HepG2 (cell line): Measurements from ENCODE around the gene JADE3. TPM values are rescaled to one million over a fixed set of nuclear protein-coding genes. Genes with fewer than 3 reads are reported as not detected.

Experiments
- ATAC-seq: fragments of 200-7000 bp; cut with Tn5 transposase; 3 replicates; pipeline ENCODE4 v1.9.1; 2020; ENCODE audit warnings: mild to moderate bottlenecking, moderate library complexity
- BruUV-seq: library from RNA; stranded (reverse); fragments of 400-500 nt; replicated peaks from 2 replicates; lab custom pipeline; 2021; lab: Mats Ljungman, UMichigan
- CTCF ChIA-PET: fragments of 300-600 bp; formaldehyde crosslinking; extraction: SDS; loops from one replicate; lab custom pipeline; 2021; ENCODE audit warnings: low total read pairs, inconsistent platforms, low intra/inter-chr PET ratio; lab: Yijun Ruan, JAX
- POLR2A ChIA-PET: fragments of 350-600 bp; sonication (Branson Sonifier 250); formaldehyde crosslinking; loops from one replicate; lab custom pipeline; 2020; ENCODE audit warnings: antibody characterized with exemption, inconsistent platforms; lab: Yijun Ruan, JAX
- DNase-seq: peaks from one replicate; pipeline ENCODE4 v3.0.0-alpha.2; 2015; ENCODE audit warnings: low spot score
- FAIRE-seq: peaks from 3 replicates; lab custom pipeline; 2011; peaks lifted over from hg19 to GRCh38; lab: Jason Lieb, UNC
- H2AFZ ChIP-seq: one replicate; pipeline ENCODE4 v1.6.1; 2011; ENCODE audit warnings: low read length, inconsistent platforms
- H3K27ac ChIP-seq: fragments of 300-600 bp; 3 replicates; pipeline ENCODE4 v1.8.0; 2011; ENCODE audit warnings: mixed run types, mild to moderate bottlenecking, mixed read lengths, low read length, inconsistent platforms; ENCODE audit not compliant: insufficient read depth; ENCODE audit errors: extremely low read length
- H3K27me3 ChIP-seq, 2 experiments: fragments of 200-600 bp in 1 of 2; 2 replicates in 1 of 2; 3 replicates in 1 of 2; pipeline versions ENCODE4 v1.6.0 to v1.8.0; 2011; ENCODE audit warnings: low read length in 2 of 2, mild to moderate bottlenecking in 2 of 2, moderate library complexity in 2 of 2, inconsistent platforms in 1 of 2; ENCODE audit not compliant: insufficient read depth in 2 of 2, control insufficient read depth in 1 of 2
- H3K36me3 ChIP-seq, 2 experiments: fragments of 200-600 bp in 1 of 2; replicated peaks in 1 of 2; 2 replicates in 1 of 2; 3 replicates in 1 of 2; pipeline versions ENCODE4 v1.5.1 to v1.8.0; 2011; ENCODE audit warnings: low read length in 2 of 2, inconsistent platforms in 1 of 2; ENCODE audit not compliant: insufficient read depth in 2 of 2, control insufficient read depth in 1 of 2
- H3K4me1 ChIP-seq: 2 replicates; pipeline ENCODE4 v1.5.1; 2012; ENCODE audit warnings: low read length, inconsistent platforms; ENCODE audit not compliant: insufficient read depth
- H3K4me2 ChIP-seq: 2 replicates; pipeline ENCODE4 v1.6.0; 2011; ENCODE audit warnings: low read depth, low read length, inconsistent platforms
- H3K4me3 ChIP-seq, 3 experiments: fragments of 200-600 bp in 1 of 3; sonication (generic), shearing (Covaris generic) in 1 of 3; replicated peaks in 1 of 3; 2 replicates each; pipeline ENCODE4 v1.5.1; 2011 to 2016; ENCODE audit warnings: low read length in 3 of 3, inconsistent platforms in 2 of 3, low read depth in 2 of 3, mild to moderate bottlenecking in 2 of 3, control low read depth in 1 of 3, mixed read lengths in 1 of 3; ENCODE audit not compliant: insufficient read depth in 1 of 3
- H3K79me2 ChIP-seq: one replicate; pipeline ENCODE4 v1.6.1; 2011; ENCODE audit warnings: low read length, inconsistent platforms; ENCODE audit not compliant: insufficient read depth
- H3K9ac ChIP-seq: 2 replicates; pipeline ENCODE4 v1.6.0; 2011; ENCODE audit warnings: mild to moderate bottlenecking, low read depth, low read length, inconsistent platforms; ENCODE audit not compliant: insufficient read depth
- H3K9me3 ChIP-seq: 2 replicates; pipeline ENCODE4 v1.5.1; 2012; ENCODE audit warnings: mild to moderate bottlenecking, low read length
- H4K20me1 ChIP-seq: 2 replicates; pipeline ENCODE4 v1.6.0; 2011; ENCODE audit warnings: inconsistent platforms, mild to moderate bottlenecking, low read length, moderate library complexity; ENCODE audit not compliant: insufficient read depth
- AKAP8 ChIP-seq: sonication (generic); formaldehyde crosslinking; IDR thresholded peaks from 2 replicates; pipeline ENCODE4 v1.5.1; 2020; ENCODE audit warnings: mild to moderate bottlenecking, missing genetic modification reagents
- NONO ChIP-seq, 2 experiments: fragments of 450-650 bp in 1 of 2; sonication (generic) in 1 of 2; formaldehyde crosslinking in 1 of 2; IDR thresholded peaks in 1 of 2; conservative IDR thresholded peaks in 1 of 2; 2 replicates each; pipeline versions ENCODE4 v1.6.1 to v1.8.0; 2017 to 2022; ENCODE audit warnings: mild to moderate bottlenecking in 1 of 2, missing genetic modification reagents in 1 of 2, moderate library complexity in 1 of 2
- RXRB ChIP-seq: IDR thresholded peaks from 2 replicates; pipeline ENCODE4 v1.6.1; 2016; ENCODE audit warnings: borderline replicate concordance, missing genetic modification reagents, missing compliant biosample characterization
- ZNF687 ChIP-seq: sonication (generic); formaldehyde crosslinking; IDR thresholded peaks from 2 replicates; pipeline ENCODE4 v1.5.1; 2020; ENCODE audit warnings: mild to moderate bottlenecking, missing genetic modification reagents, moderate library complexity
- ZNF704 ChIP-seq: sonication (generic); formaldehyde crosslinking; IDR thresholded peaks from 2 replicates; pipeline ENCODE4 v1.8.1; 2023; ENCODE audit warnings: mild to moderate bottlenecking, inconsistent platforms, moderate library complexity, missing genetic modification reagents, borderline replicate concordance
- ZNF780A ChIP-seq: sonication (generic); formaldehyde crosslinking; IDR thresholded peaks from 2 replicates; pipeline ENCODE4 v1.8.0; 2022; ENCODE audit warnings: mild to moderate bottlenecking, missing genetic modification reagents, moderate library complexity
- WGBS: methylation state at CpG from one replicate; pipeline ENCODE4 v1.1.6; 2017; ENCODE audit warnings: low lambda C conversion rate; 5-methylcytosine and 5-hydroxymethylcytosine counted together
- in situ Hi-C: cut with HindIII; loops from 2 replicates; pipeline ENCODE4 v1.10.0; 2017; ENCODE audit warnings: low pct_unique_long_range_greater_than_20kb; ENCODE audit not compliant: extremely low pct_ligation_motif_present
- intact Hi-C: fragments of 100-400 bp; cut with micrococcal nuclease; formaldehyde crosslinking; loops from one replicate; pipeline ENCODE4 v1.10.0; 2022; ENCODE audit not compliant: unreplicated experiment
- polyA plus RNA-seq, 8 experiments: library from polyadenylated mRNA; depleted of rRNA in 3 of 8; stranded (reverse) in 7 of 8; unstranded in 1 of 8; fragments of >200 nt; fragmentation: Illumina TruSeq in 4 of 8; extraction: Trizol in 4 of 8; gene quantifications; 2 replicates each; pipeline versions ENCODE4 v1.2.1 to v1.2.3, GENCODE V29; 2011 to 2016; ENCODE audit warnings: low read depth in 4 of 8, missing spikeins in 1 of 8, mixed read lengths in 1 of 8; ENCODE audit not compliant: insufficient read depth in 1 of 8
- total RNA-seq, 5 experiments: library from RNA; depleted of rRNA; stranded (reverse); fragments of >200 nt; fragmentation: Illumina TruSeq; extraction: Trizol; gene quantifications; 2 replicates each; pipeline ENCODE4 v1.2.3, GENCODE V29; 2016; ENCODE audit warnings: low read depth in 1 of 5
- TF ChIP-seq, protein P1 (sequence below): sonication (generic); formaldehyde crosslinking; IDR thresholded peaks from 2 replicates; pipeline ENCODE4 v1.5.0; 2020; ENCODE audit warnings: mild to moderate bottlenecking, missing genetic modification reagents, borderline replicate concordance

JADE3 gene
- total and polyA plus RNA-seq, 2 of the 13 experiments (the other 11 are each of a cell fraction or from before 2014, with no cell fraction given), result 7.7 to 7.8 TPM

GRCh38 chrX:46961097-46961496, 48.9 kb downstream of the JADE3 start:
- no peak overlapping the region for H3K4me3 ChIP-seq
- no peak for TF ChIP-seq RXRB (CRISPR knock-in tag)
- no peak for TF ChIP-seq ZNF780A
- TF ChIP-seq, protein P1, sequence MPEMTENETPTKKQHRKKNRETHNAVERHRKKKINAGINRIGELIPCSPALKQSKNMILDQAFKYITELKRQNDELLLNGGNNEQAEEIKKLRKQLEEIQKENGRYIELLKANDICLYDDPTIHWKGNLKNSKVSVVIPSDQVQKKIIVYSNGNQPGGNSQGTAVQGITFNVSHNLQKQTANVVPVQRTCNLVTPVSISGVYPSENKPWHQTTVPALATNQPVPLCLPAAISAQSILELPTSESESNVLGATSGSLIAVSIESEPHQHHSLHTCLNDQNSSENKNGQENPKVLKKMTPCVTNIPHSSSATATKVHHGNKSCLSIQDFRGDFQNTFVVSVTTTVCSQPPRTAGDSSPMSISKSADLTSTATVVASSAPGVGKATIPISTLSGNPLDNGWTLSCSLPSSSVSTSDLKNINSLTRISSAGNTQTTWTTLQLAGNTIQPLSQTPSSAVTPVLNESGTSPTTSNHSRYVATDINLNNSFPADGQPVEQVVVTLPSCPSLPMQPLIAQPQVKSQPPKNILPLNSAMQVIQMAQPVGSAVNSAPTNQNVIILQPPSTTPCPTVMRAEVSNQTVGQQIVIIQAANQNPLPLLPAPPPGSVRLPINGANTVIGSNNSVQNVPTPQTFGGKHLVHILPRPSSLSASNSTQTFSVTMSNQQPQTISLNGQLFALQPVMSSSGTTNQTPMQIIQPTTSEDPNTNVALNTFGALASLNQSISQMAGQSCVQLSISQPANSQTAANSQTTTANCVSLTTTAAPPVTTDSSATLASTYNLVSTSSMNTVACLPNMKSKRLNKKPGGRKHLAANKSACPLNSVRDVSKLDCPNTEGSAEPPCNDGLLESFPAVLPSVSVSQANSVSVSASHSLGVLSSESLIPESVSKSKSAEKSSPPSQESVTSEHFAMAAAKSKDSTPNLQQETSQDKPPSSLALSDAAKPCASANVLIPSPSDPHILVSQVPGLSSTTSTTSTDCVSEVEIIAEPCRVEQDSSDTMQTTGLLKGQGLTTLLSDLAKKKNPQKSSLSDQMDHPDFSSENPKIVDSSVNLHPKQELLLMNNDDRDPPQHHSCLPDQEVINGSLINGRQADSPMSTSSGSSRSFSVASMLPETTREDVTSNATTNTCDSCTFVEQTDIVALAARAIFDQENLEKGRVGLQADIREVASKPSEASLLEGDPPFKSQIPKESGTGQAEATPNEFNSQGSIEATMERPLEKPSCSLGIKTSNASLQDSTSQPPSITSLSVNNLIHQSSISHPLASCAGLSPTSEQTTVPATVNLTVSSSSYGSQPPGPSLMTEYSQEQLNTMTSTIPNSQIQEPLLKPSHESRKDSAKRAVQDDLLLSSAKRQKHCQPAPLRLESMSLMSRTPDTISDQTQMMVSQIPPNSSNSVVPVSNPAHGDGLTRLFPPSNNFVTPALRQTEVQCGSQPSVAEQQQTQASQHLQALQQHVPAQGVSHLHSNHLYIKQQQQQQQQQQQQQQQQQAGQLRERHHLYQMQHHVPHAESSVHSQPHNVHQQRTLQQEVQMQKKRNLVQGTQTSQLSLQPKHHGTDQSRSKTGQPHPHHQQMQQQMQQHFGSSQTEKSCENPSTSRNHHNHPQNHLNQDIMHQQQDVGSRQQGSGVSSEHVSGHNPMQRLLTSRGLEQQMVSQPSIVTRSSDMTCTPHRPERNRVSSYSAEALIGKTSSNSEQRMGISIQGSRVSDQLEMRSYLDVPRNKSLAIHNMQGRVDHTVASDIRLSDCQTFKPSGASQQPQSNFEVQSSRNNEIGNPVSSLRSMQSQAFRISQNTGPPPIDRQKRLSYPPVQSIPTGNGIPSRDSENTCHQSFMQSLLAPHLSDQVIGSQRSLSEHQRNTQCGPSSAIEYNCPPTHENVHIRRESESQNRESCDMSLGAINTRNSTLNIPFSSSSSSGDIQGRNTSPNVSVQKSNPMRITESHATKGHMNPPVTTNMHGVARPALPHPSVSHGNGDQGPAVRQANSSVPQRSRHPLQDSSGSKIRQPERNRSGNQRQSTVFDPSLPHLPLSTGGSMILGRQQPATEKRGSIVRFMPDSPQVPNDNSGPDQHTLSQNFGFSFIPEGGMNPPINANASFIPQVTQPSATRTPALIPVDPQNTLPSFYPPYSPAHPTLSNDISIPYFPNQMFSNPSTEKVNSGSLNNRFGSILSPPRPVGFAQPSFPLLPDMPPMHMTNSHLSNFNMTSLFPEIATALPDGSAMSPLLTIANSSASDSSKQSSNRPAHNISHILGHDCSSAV (CRISPR knock-in tag), result no peak
- no peak for TF ChIP-seq ZNF704 (CRISPR knock-in tag)
- no peak for TF ChIP-seq AKAP8 (CRISPR knock-in tag)
- no peak for TF ChIP-seq NONO (IDR thresholded peaks at IDR 0.05)
- TF ChIP-seq NONO (CRISPR knock-in tag; conservative IDR thresholded peaks at IDR 0.05), result no peak
- no peak for TF ChIP-seq ZNF687
- peaks cover 47% of the 10 kb centered on the region for H3K79me2 ChIP-seq
- H2AFZ ChIP-seq, result no peak overlapping the region
- ChIA-PET POLR2A (no interaction called here), CTCF (no interaction called here)
- FAIRE-seq (no peak), DNase-seq (no peak), ATAC-seq (no peak)
- H3K36me3 ChIP-seq, result no peaks in the 10 kb centered on the region
- WGBS, result 98% methylated on average over 3 of the region's 3 CpGs
- peaks cover 63% of the 10 kb centered on the region for H3K4me1 ChIP-seq
- BruUV-seq, result no TSS peak
- intact Hi-C loops, result no loop called here
- no peak overlapping the region for H3K27ac ChIP-seq
- in situ Hi-C loops, result no loop called here
- H3K9ac ChIP-seq, result no peak overlapping the region
- no peak overlapping the region for H3K4me2 ChIP-seq
- H3K27me3 ChIP-seq, result no peaks in the 10 kb centered on the region
- H4K20me1 ChIP-seq, result no peaks in the 10 kb centered on the region
- H3K9me3 ChIP-seq, result no peaks in the 10 kb centered on the region
